Measurements from ENCODE around the gene NAIF1. TPM values are rescaled to one million over a fixed set of nuclear protein-coding genes. Genes with fewer than 3 reads are reported as not detected.
"Not testable (repeated sequence)": the region's sequence is repeated elsewhere in the genome, so short reads cannot be mapped to it uniquely, and the experiment has no call there.

Gene NAIF1
- polyA plus RNA-seq, 3 donors: 4.6 to 6.5 (median 5.6) TPM

DNA sequence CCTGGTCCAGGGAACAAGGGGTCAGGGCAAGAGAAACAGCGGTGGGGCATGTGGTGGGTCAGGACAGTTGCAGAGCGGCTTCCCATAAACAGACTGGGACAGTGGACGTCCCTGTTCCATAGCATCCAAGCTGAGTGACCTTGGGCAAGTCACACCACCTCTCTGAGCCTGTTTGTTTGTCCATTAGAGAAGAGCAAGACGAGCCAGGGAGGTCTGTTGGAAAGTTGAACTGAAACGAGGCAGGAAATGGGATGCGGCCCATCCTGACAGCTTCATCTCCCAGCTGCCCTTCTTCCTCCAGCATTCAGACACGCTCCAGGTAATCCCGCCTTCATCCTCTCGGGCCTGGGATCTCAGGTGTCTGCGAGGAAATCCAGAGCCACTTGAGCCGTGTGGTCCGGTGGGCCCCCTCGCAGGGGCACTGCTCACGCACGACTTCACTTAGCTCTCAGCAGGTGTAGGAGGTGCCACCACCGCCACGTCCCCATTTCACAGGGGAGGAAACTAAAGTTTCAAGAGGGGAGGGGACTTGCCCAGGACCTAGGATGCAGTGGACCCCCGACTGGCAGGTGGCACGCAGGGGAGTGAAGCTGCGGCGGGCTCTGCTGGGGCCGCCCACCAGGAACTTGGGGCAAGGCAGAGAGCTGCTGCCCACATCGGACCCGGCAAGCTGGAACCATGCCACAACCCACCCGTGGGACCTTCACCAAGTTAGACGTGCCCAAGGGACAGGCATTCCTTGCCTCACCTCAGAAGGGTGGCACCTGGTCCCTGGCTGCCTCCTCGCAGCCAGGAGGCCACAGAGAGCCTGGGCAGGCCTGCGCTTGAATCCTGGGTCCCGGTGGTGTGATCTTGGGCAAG, 47.4 kb upstream of the NAIF1 start:
- H3K36me3 ChIP-seq (replicated peaks in 1 of 2; ENCODE audit: control insufficient read depth in 1 of 2, insufficient read depth in 2 of 2, low read length in 2 of 2): peaks cover 3 to 5% of the 10 kb centered on the region in 2 donors
- Mint-ChIP-seq H3K36me3 (peaks cover 12 to 19% of the 10 kb centered on the region in 2 donors), H3K27ac (peak overlapping the region in 3 of 7 donors; percentile 5 to 72 (median 30)), H3K4me1 (peaks cover 15% of the 10 kb centered on the region), H3K9me3 (peaks cover 0 to 2% (median 0%) of the 10 kb centered on the region in 7 donors), H3K4me3 (no peak overlapping the region), H3K27me3 (ENCODE audit: low read depth in 3 of 3) (peaks cover 0 to 6% (median 3%) of the 10 kb centered on the region in 3 donors)
- no peak overlapping the region for H3K4me3 ChIP-seq (replicated peaks in 1 of 3; ENCODE audit: low read depth in 2 of 3, low read length in 3 of 3)
- no peaks in the 10 kb centered on the region for H3K9me3 ChIP-seq (replicated peaks in 1 of 2; ENCODE audit: control insufficient read depth in 1 of 2, insufficient read depth in 1 of 2, low read length in 2 of 2)
- TF ChIP-seq, protein P1, sequence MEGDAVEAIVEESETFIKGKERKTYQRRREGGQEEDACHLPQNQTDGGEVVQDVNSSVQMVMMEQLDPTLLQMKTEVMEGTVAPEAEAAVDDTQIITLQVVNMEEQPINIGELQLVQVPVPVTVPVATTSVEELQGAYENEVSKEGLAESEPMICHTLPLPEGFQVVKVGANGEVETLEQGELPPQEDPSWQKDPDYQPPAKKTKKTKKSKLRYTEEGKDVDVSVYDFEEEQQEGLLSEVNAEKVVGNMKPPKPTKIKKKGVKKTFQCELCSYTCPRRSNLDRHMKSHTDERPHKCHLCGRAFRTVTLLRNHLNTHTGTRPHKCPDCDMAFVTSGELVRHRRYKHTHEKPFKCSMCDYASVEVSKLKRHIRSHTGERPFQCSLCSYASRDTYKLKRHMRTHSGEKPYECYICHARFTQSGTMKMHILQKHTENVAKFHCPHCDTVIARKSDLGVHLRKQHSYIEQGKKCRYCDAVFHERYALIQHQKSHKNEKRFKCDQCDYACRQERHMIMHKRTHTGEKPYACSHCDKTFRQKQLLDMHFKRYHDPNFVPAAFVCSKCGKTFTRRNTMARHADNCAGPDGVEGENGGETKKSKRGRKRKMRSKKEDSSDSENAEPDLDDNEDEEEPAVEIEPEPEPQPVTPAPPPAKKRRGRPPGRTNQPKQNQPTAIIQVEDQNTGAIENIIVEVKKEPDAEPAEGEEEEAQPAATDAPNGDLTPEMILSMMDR (IDR thresholded peaks at IDR 0.05): no peak
- no peak overlapping the region for H2AFZ ChIP-seq (ENCODE audit: insufficient read depth, low read depth, low read length, poor library complexity, severe bottlenecking)
- DNase-seq: no peak
- no peaks in the 10 kb centered on the region for H3K79me2 ChIP-seq (ENCODE audit: insufficient read depth, low read length)
- no peaks in the 10 kb centered on the region for H4K20me1 ChIP-seq (ENCODE audit: insufficient read depth, low read length)
- WGBS (ENCODE audit: insufficient coverage): 87% methylated on average over 23 of the region's 29 CpGs
- no peak overlapping the region for H3K27ac ChIP-seq (ENCODE audit: low read depth in 1 of 2, low read length in 2 of 2)
- H3K4me1 ChIP-seq (ENCODE audit: control insufficient read depth in 1 of 2, insufficient read depth in 2 of 2, low read length in 2 of 2): peaks cover 8 to 17% of the 10 kb centered on the region in 2 donors
- no peaks in the 10 kb centered on the region for H3K27me3 ChIP-seq (ENCODE audit: control insufficient read depth in 2 of 2, insufficient read depth in 2 of 2, low read length in 2 of 2)
- H3K9ac ChIP-seq (ENCODE audit: insufficient read depth, low read length, poor library complexity, severe bottlenecking): no peak overlapping the region
- intact Hi-C loops (cut with micrococcal nuclease): loop anchor here in 1 of 2 donors (5.0 kb wide), 1 partner anchor 172 kb away; no protein-coding TSS in a partner anchor
- H3K4me2 ChIP-seq (replicated peaks; ENCODE audit: extremely low read depth, low read length, poor library complexity, severe bottlenecking): no peak overlapping the region

DNA sequence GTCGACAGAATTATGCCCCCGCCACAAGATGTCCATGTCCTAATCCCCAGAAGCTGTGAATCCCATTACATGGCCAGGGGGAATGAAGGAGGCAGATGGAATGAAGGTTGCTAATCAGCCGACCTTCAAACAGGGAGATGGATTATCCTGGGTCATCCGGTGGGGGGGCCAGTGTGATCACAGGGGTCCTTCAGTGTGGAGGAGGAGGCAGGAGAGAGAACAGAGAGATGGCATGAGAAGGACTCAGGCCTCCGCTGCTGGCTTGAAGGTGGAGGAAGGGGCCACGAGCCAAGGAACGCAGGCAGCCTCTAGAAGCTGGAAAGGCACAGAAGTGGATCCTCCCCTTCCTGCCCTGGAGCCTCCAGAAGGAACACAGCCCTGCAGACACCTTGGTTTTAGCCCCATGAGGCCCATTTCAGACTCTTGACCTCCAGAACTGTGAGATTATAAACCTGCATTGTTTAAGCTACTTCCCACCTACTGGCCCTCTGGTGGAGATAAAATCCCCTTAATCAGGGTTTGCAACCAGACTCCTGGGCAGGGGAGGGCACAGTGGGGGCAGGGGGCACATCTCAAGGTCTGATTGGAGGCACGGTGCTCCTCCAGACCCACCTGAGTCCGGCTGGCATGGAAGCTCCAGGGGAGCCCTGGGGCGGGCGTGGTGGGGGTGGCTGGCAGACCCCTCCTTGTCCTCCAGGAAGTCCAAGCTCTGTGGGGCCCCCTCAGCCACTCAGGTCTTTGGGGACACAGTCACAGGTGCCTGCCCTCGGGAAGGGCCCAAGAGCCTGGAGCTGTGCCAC, 46.6 kb upstream of the NAIF1 start:
- H3K9ac ChIP-seq (ENCODE audit: insufficient read depth, low read length, poor library complexity, severe bottlenecking): no peak overlapping the region
- peaks cover 19 to 26% of the 10 kb centered on the region in 2 donors for H3K36me3 Mint-ChIP-seq
- peak overlapping the region in 2 of 7 donors; percentile 3 to 57 for H3K27ac Mint-ChIP-seq
- H3K27ac ChIP-seq (ENCODE audit: low read depth in 1 of 2, low read length in 2 of 2): no peak overlapping the region
- no peaks in the 10 kb centered on the region for H3K27me3 ChIP-seq (ENCODE audit: control insufficient read depth in 2 of 2, insufficient read depth in 2 of 2, low read length in 2 of 2)
- no peak overlapping the region for H3K4me3 ChIP-seq (replicated peaks in 1 of 3; ENCODE audit: low read depth in 2 of 3, low read length in 3 of 3)
- H3K4me3 Mint-ChIP-seq: no peak overlapping the region
- WGBS (ENCODE audit: insufficient coverage): 99% methylated on average over 9 of the region's 12 CpGs
- peaks cover 0 to 2% (median 0%) of the 10 kb centered on the region in 7 donors for H3K9me3 Mint-ChIP-seq
- peaks cover 8 to 17% of the 10 kb centered on the region in 2 donors for H3K4me1 ChIP-seq (ENCODE audit: control insufficient read depth in 1 of 2, insufficient read depth in 2 of 2, low read length in 2 of 2)
- no peaks in the 10 kb centered on the region for H3K9me3 ChIP-seq (replicated peaks in 1 of 2; ENCODE audit: control insufficient read depth in 1 of 2, insufficient read depth in 1 of 2, low read length in 2 of 2)
- H3K36me3 ChIP-seq (replicated peaks in 1 of 2; ENCODE audit: control insufficient read depth in 1 of 2, insufficient read depth in 2 of 2, low read length in 2 of 2): peaks cover 9 to 14% of the 10 kb centered on the region in 2 donors
- TF ChIP-seq, protein P1 (IDR thresholded peaks at IDR 0.05): no peak
- no peaks in the 10 kb centered on the region for H3K79me2 ChIP-seq (ENCODE audit: insufficient read depth, low read length)
- peaks cover 3% of the 10 kb centered on the region for H4K20me1 ChIP-seq (ENCODE audit: insufficient read depth, low read length)
- H3K4me1 Mint-ChIP-seq: peaks cover 15% of the 10 kb centered on the region
- peaks cover 0 to 6% (median 3%) of the 10 kb centered on the region in 3 donors for H3K27me3 Mint-ChIP-seq (ENCODE audit: low read depth in 3 of 3)
- no peak for DNase-seq
- H3K4me2 ChIP-seq (replicated peaks; ENCODE audit: extremely low read depth, low read length, poor library complexity, severe bottlenecking): no peak overlapping the region
- no peak overlapping the region for H2AFZ ChIP-seq (ENCODE audit: insufficient read depth, low read depth, low read length, poor library complexity, severe bottlenecking)
- intact Hi-C loops (cut with micrococcal nuclease): no loop called here

DNA sequence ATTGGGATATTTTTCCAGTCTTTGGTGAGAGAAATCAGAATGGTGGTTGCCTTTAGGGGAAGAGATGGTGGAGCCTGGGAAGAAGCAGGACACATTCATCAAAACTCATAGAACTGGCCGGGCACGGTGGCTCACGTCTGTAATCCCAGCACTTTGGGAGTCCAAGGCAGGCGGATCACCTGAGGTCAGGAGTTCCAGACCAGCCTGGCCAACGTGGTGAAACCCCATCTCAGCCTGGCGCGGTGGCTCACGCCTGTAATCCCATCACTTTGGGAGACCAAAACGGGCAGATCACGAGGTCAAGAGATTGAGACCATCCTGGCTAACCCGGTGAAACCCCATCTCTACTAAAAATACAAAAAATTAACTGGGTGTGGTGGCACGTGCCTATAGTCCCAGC, 44.6 kb upstream of the NAIF1 start:
- H3K79me2 ChIP-seq (ENCODE audit: insufficient read depth, low read length); H3K27me3 ChIP-seq (ENCODE audit: control insufficient read depth in 2 of 2, insufficient read depth in 2 of 2, low read length in 2 of 2); DNase-seq; H3K27ac Mint-ChIP-seq; intact Hi-C loops (cut with micrococcal nuclease); H3K4me1 Mint-ChIP-seq; H3K27ac ChIP-seq (ENCODE audit: low read depth in 1 of 2, low read length in 2 of 2); H3K9me3 Mint-ChIP-seq; H3K27me3 Mint-ChIP-seq (ENCODE audit: low read depth in 3 of 3); H3K4me3 ChIP-seq (replicated peaks in 1 of 3; ENCODE audit: low read depth in 2 of 3, low read length in 3 of 3); H3K4me2 ChIP-seq (replicated peaks; ENCODE audit: extremely low read depth, low read length, poor library complexity, severe bottlenecking); H3K9me3 ChIP-seq (replicated peaks in 1 of 2; ENCODE audit: control insufficient read depth in 1 of 2, insufficient read depth in 1 of 2, low read length in 2 of 2); H3K9ac ChIP-seq (ENCODE audit: insufficient read depth, low read length, poor library complexity, severe bottlenecking); H2AFZ ChIP-seq (ENCODE audit: insufficient read depth, low read depth, low read length, poor library complexity, severe bottlenecking); H3K4me3 Mint-ChIP-seq: not testable (repeated sequence)
- 92% methylated on average over 10 of the region's 12 CpGs for WGBS (ENCODE audit: insufficient coverage)
- Histone ChIP-seq H3K4me1 (ENCODE audit: control insufficient read depth in 1 of 2, insufficient read depth in 2 of 2, low read length in 2 of 2) (peaks cover 3 to 11% of the 10 kb centered on the region in 2 donors), H3K36me3 (replicated peaks in 1 of 2; ENCODE audit: control insufficient read depth in 1 of 2, insufficient read depth in 2 of 2, low read length in 2 of 2) (peaks cover 29 to 34% of the 10 kb centered on the region in 2 donors), H4K20me1 (ENCODE audit: insufficient read depth, low read length) (peaks cover 18% of the 10 kb centered on the region)
- H3K36me3 Mint-ChIP-seq: peaks cover 35 to 44% of the 10 kb centered on the region in 2 donors

All from CD14-positive monocyte (primary cell).